ENCODE measurements around the gene TICAM1. TPM values are rescaled to one million over a fixed set of nuclear protein-coding genes. Genes with fewer than 3 reads are reported as not detected.

The TICAM1 gene
- total and polyA plus RNA-seq, 2 of the 13 experiments (the other 11 are each of a cell fraction or from before 2014, with no cell fraction given) = 0.33 to 0.95 TPM

DNA sequence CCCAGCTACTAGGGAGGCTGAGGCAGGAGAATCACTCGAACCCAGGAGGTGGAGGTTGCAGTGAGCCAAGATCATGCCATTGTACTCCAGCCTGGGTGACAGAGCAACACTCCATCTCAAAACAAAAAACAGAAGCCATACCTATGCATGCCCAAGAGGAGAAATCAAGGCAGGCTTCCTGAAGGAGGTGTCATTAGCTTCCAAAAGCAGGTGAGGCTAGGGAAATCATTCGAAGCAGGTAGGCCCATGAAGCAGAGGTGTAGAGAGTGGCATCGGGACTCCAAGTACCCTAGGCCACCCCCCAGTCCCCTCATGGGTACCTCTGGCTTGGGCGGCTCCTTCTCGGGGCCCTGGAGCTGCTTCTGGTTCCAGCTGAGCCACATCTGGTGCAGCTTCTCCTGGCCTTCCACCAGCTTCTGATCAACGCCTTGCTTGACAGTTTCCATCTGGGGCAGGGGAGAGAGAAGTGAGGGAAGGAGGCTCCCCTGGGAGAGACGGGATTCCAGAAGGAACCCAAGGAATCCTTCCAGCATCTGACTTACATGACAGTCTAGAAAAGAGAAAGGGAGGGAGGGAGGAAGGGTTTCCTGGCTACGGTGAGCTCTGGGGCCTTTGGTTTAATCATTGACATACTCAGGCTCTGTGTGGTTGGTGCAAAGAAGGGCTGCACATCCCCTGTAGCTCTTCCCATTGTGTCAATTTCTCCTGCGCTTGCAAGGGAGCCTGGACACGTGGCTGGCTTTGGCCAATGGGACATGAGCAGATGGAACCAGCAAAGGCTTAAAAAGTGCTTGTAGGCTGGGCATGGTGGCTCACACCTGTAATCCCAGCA lies 13.1 kb upstream of the TICAM1 start (continued):
- TF ChIP-seq, protein P1, sequence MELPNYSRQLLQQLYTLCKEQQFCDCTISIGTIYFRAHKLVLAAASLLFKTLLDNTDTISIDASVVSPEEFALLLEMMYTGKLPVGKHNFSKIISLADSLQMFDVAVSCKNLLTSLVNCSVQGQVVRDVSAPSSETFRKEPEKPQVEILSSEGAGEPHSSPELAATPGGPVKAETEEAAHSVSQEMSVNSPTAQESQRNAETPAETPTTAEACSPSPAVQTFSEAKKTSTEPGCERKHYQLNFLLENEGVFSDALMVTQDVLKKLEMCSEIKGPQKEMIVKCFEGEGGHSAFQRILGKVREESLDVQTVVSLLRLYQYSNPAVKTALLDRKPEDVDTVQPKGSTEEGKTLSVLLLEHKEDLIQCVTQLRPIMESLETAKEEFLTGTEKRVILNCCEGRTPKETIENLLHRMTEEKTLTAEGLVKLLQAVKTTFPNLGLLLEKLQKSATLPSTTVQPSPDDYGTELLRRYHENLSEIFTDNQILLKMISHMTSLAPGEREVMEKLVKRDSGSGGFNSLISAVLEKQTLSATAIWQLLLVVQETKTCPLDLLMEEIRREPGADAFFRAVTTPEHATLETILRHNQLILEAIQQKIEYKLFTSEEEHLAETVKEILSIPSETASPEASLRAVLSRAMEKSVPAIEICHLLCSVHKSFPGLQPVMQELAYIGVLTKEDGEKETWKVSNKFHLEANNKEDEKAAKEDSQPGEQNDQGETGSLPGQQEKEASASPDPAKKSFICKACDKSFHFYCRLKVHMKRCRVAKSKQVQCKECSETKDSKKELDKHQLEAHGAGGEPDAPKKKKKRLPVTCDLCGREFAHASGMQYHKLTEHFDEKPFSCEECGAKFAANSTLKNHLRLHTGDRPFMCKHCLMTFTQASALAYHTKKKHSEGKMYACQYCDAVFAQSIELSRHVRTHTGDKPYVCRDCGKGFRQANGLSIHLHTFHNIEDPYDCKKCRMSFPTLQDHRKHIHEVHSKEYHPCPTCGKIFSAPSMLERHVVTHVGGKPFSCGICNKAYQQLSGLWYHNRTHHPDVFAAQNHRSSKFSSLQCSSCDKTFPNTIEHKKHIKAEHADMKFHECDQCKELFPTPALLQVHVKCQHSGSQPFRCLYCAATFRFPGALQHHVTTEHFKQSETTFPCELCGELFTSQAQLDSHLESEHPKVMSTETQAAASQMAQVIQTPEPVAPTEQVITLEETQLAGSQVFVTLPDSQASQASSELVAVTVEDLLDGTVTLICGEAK (IDR thresholded peaks at IDR 0.05) = no peak
- TF ChIP-seq, protein P1 (CRISPR knock-in tag; IDR thresholded peaks at IDR 0.05) = no peak
- TF ChIP-seq ZNF678 (CRISPR knock-in tag; IDR thresholded peaks at IDR 0.05) (no peak), SP140L (CRISPR knock-in tag; IDR thresholded peaks at IDR 0.05; ENCODE audit: borderline replicate concordance) (no peak), ADNP (CRISPR knock-in tag; IDR thresholded peaks at IDR 0.05) (no peak), SUZ12 (IDR thresholded peaks at IDR 0.05; ENCODE audit: low read depth, low read length) (no peak), STAG1 (CRISPR knock-in tag; IDR thresholded peaks at IDR 0.05) (no peak), KLF12 (CRISPR knock-in tag; IDR thresholded peaks at IDR 0.05; ENCODE audit: borderline replicate concordance) (no peak), ZNF839 (CRISPR knock-in tag; IDR thresholded peaks at IDR 0.05; ENCODE audit: borderline replicate concordance) (no peak), ZBTB8A (CRISPR knock-in tag; IDR thresholded peaks at IDR 0.05; ENCODE audit: borderline replicate concordance, low read depth) (no peak), CBX2 (IDR thresholded peaks at IDR 0.05; ENCODE audit: low read depth, low read length) (no peak), CBX2 (CRISPR knock-in tag; IDR thresholded peaks at IDR 0.05; ENCODE audit: low read depth) (no peak), ZFX (CRISPR knock-in tag; IDR thresholded peaks at IDR 0.05; ENCODE audit: low read depth) (peak; percentile 49; the same call in 1 of the 2 replicates), BCL6 (CRISPR knock-in tag; IDR thresholded peaks at IDR 0.05) (no peak)
- TF ChIP-seq, protein P2, sequence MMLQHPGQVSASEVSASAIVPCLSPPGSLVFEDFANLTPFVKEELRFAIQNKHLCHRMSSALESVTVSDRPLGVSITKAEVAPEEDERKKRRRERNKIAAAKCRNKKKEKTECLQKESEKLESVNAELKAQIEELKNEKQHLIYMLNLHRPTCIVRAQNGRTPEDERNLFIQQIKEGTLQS (CRISPR knock-in tag; IDR thresholded peaks at IDR 0.05) = no peak
- TF ChIP-seq, protein P3, sequence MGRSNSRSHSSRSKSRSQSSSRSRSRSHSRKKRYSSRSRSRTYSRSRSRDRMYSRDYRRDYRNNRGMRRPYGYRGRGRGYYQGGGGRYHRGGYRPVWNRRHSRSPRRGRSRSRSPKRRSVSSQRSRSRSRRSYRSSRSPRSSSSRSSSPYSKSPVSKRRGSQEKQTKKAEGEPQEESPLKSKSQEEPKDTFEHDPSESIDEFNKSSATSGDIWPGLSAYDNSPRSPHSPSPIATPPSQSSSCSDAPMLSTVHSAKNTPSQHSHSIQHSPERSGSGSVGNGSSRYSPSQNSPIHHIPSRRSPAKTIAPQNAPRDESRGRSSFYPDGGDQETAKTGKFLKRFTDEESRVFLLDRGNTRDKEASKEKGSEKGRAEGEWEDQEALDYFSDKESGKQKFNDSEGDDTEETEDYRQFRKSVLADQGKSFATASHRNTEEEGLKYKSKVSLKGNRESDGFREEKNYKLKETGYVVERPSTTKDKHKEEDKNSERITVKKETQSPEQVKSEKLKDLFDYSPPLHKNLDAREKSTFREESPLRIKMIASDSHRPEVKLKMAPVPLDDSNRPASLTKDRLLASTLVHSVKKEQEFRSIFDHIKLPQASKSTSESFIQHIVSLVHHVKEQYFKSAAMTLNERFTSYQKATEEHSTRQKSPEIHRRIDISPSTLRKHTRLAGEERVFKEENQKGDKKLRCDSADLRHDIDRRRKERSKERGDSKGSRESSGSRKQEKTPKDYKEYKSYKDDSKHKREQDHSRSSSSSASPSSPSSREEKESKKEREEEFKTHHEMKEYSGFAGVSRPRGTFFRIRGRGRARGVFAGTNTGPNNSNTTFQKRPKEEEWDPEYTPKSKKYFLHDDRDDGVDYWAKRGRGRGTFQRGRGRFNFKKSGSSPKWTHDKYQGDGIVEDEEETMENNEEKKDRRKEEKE (IDR thresholded peaks at IDR 0.05) = no peak
- TF ChIP-seq, protein P4, sequence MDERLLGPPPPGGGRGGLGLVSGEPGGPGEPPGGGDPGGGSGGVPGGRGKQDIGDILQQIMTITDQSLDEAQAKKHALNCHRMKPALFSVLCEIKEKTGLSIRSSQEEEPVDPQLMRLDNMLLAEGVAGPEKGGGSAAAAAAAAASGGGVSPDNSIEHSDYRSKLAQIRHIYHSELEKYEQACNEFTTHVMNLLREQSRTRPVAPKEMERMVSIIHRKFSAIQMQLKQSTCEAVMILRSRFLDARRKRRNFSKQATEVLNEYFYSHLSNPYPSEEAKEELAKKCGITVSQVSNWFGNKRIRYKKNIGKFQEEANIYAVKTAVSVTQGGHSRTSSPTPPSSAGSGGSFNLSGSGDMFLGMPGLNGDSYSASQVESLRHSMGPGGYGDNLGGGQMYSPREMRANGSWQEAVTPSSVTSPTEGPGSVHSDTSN (CRISPR knock-in tag; IDR thresholded peaks at IDR 0.05) = no peak

All from HepG2 (cell line).